GM04503 (cell line): ENCODE results near the gene GID8.

Experiments used
- DNase-seq: peaks from one replicate; pipeline ENCODE4 v3.0.0-alpha.2; 2012; ENCODE audit warnings: low read depth

GID8 gene

GRCh38 chr20:62970307-62971210, 32.6 kb downstream of the GID8 start:
- no peak for DNase-seq

DNA sequence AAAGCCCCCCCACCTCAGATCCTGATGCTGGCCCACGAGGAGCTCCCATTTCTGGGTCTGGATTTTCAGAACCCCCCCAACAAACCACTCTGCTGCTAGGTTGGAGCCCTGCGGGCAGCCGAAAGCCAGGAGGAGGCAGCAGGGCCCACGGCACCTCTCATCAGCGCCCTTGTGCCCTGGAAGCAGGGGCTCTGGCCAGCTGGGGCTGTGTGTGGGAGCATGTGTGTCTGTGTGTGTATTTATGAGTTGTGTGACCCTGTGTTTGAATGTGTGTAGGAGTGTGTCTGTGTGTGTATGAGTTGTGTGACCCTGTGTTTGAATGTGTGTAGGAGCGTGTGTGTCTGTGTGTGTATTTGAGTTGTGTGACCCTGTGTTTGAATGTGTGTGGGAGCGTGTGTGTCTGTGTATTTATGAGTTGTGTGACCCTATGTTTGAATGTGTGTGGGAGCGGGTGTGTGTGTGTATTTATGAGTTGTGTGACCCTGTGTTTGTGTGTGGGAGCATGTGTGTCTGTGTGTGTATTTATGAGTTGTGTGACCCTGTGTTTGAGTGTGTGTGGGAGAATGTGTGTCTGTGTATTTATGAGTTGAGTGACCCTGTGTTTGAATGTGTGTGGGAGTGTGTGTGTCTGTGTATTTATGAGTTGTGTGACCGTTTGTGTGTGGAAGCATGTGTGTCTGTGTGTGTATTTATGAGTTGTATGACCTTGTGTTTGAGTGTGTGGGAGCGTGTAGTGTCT, 33.4 kb downstream of the GID8 start:
- DNase-seq: no peak

GRCh38 chr20:62971950-62972844, 34.2 kb downstream of the GID8 start:
- DNase-seq: no peak

DNA sequence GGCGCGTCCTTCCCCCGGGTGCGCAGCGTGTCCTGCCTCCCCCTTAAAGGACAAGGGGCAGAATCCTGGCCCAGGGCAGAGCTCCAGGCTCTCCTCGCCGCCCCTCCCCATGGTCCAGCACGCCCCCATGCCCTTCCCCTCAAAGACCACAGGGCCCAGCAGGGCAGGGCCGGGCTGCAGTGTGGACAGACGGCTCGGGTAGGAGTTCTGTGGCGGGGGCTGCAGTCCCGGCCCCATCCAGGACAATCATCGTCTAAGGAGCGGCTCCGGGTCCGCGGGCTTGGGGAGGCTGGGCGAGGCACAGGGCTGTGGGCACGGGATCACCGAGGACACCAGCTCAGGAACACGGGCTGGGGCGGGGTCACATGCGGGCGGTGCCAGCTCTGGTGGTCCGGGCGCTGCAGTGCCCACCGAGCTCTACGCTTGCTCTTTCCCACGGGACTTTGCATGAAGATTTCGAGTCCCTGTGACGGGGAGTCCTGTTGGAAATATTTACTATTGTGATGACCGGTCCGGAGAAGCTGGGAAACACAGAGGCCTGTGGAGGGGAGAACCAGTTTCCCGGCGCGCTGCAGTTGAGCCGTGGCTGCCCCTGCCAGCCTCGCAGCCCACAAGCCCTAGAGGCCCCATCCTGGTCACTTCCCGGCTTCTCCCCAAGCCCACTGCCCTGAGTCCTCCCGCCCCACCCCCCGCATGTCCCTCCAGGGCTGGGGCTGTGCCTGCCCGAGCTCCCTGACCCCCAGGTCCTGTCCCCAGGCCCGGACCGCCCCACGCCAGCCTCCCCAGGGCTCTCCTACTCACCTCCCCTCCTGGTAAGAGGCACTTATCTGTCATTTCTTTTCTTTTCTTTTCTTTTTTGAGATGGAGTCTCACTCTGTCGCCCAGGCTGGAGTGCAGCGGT, 35.1 kb downstream of the GID8 start:
- DNase-seq: no peak

DNA sequence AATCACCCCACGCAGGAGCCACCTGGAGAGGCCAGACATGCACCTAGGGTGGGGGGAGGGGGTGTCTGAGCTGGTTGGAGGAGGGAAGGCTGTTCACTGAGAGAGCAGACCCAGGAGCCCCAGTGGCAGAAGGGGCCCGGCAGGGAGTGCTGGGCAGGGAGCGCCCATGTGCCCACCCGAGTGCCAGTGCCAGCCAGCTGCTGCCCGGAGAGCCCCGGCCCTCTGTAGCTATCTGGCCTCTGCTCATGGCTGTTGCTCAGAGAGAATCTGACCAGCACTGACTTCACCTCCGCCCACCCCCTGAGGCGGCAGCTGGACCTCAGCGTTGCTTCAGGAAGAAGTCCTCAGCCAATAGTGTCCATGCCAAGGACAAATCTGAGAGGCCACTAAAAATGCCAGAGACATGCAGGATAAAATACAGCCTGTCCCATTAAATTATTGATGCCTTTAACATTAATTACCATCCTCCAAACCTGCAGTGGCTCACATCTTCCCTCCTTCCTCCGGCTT, 37.4 kb downstream of the GID8 start:
- DNase-seq: no peak

- DNase-seq: no peak
Measured at GRCh38 chr20:62975812-62976508, 38.0 kb downstream of the GID8 start.

GRCh38 chr20:62976886-62977285, 38.9 kb downstream of the GID8 start:
- DNase-seq: no peak

DNA sequence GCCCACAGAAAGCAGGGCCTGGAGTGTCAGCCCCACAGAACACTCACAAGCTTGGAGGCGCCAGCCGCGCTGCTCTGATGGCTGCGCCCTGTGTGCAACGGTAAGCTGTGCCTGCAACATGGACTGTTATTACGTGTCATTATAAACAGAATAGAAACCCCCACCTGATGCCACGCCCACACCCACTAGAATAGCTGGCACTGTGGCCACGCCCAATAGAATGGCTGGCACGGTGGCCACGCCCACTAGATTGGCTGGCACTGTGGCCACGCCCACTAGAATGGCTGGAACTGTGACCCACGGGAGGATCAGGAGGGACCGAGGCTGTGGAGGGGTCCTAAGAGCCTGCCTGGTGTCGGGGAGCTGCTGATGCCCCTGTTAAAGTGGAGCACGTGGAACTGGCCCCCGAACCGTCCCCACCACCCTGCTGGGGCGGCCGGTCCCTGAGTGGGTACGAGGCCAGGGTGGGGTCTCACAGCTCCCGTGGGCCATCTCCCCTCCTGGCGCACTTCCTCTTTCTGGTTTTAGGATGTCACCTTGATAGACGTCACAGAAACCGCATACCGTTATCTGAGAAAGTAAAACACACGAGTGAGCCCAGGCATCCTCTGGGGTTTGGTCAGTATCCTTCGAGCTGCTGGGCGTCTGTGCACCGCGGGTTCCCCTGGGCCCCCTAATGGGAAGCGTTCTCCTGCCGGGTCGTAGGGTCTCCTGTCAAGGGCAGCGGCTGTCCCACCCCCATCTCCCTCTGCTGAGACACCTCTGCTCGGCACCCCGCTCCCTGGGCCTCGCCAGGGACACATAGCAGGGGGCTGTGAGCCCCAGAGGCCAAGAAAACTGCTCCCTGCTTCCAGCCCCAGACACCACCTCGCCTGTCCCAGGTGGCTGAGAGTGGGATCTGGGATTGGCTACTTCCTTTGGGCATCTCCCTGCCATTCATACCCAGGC, 39.9 kb downstream of the GID8 start:
- DNase-seq: no peak

- DNase-seq: no peak
Measured at GRCh38 chr20:62978561-62978943, 40.6 kb downstream of the GID8 start.

DNA sequence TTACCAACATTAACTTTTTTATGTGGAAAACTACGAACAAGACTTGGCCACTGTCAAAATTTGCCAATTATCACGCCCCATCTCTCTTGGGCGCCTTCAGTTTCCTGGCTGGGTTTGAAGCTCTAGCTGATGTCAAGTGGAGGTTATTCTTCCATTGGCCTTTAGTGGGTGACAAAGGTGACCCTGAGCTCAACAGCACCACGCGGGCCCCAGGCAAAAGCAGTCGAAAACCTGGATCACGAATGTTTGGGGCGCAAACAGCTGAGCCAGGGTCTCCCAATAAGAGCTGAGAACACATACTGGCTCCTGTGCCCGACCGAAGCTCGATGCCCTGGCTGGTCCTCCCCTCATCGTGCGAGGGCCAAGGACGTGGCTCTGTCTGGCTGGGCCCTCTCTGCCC, 41.4 kb downstream of the GID8 start:
- no peak for DNase-seq

DNA sequence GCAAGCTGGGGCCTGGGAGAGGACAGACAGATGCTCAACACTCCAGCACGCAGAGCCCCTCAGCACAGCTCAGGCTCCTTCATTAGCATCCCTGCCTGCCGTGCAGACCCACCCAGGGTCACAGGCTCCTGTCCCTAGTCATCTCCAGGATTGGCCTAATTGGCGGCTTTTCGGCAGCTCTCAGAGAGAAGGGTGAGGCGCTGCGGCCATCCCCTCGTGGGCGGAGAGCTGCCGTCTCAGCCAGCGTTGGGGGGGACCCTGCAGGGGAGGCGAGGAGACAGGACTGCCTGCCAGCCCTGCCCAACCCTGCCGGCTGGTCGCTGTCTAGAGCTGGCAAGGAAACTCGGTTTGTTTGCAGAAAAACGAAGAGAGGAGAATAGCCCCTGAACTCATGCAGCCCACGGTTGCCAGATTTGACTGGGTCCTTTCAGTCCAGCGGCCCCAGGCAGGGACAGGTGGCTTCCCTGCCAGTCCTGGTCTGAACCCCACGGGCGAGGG, 42.0 kb downstream of the GID8 start:
- DNase-seq: no peak

DNA sequence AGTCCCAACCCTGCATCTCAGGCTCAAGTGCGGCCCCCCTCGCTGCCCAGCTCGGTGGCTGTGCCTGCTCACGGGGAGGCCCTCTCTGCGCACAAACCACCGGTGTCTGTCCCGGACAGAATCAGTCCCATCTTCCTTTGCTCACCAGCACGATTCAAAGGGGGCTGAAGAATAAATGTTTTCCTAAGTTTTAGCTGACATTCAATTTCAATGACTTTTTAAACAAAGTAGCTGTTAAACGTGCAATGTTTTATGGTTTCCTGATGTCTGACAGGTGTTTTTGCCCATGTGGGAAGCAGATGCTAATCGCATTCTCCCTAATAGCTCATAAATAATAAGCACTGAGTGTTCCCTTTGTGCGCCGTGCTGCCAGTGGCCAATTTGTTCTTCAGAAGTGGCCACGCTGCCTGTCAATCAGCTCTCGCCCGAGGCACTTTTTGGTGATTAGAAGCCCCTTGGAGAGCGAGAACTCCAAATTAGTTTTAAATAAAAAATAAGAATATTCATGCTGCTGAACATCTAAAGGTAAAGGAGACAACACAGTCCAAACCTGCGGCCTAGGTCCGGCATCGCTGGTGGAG, 42.5 kb downstream of the GID8 start:
- DNase-seq: no peak

GRCh38 chr20:62980970-62981369, 43.0 kb downstream of the GID8 start:
- no peak for DNase-seq

GRCh38 chr20:62982124-62983075, 44.5 kb downstream of the GID8 start:
- DNase-seq: no peak

- no peak for DNase-seq
Measured at GRCh38 chr20:62983210-62983609, 45.3 kb downstream of the GID8 start.

GRCh38 chr20:62984666-62985443, 46.9 kb downstream of the GID8 start:
- no peak for DNase-seq

- DNase-seq: no peak
Measured at GRCh38 chr20:62985444-62985778, 47.5 kb downstream of the GID8 start.
